GM18517 (cell line): ENCODE results near the gene DDX20.
"Not testable (repeated sequence)": the region's sequence is repeated elsewhere in the genome, so short reads cannot be mapped to it uniquely, and the experiment has no call there.

ENCODE experiments used
- ATAC-seq: cut with Tn5 transposase; IDR thresholded peaks from one replicate; pipeline ENCODE4 v1.9.1; 2021; ENCODE audit warnings: mild to moderate bottlenecking, moderate library complexity; ENCODE audit not compliant: unreplicated experiment

DDX20 gene

DNA sequence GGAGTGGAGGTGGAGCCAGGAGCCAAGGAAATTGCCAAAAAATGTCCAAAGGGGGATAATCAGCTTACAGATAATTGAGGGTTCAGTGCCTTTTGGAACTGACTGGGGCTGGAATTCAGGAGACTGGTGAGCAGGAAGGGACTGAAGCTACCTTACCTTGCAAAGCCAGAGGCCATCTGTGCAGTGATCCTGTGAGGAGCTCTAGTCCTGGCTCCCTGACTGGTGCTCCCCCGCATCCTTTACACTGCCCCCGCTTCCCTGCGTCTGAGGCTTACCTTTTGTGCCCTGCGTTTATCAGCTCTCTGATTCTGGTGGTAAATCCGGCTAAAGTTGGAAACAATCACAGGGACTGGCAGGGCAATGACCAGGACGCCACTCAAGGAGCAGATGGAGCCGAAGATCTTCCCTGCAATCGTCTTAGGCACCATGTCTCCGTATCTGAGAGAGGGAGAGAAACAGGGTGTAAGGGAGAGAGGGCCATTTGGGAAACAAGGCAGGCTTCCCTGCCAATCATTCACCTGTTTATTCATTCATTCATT lies 31.0 kb downstream of the DDX20 start:
- ATAC-seq: no peak

DNA sequence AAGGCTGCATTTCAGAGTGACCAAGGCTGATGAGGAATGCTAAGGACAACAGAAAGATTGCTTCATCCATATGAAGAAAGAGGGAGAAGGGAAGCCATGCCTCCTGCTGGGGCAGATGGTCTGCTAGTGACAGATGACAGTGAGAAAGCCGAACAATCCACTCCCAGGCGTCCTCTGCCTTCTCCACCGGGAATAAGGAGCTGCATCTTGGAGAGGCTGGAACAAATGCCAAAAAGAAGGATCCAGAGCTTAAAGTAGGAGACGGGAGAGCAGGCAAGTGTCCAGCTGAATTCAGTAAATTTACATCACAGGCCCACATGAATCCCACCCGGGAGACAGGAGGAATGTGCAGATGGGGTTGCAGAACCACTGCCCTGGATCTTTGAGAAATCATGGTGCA lies 33.4 kb downstream of the DDX20 start:
- ATAC-seq: no peak

- ATAC-seq: no peak
Measured at GRCh38 chr1:111789666-111790316, 34.1 kb downstream of the DDX20 start.

GRCh38 chr1:111791776-111792175 lies 36.1 kb downstream of the DDX20 start:
- no peak for ATAC-seq

DNA sequence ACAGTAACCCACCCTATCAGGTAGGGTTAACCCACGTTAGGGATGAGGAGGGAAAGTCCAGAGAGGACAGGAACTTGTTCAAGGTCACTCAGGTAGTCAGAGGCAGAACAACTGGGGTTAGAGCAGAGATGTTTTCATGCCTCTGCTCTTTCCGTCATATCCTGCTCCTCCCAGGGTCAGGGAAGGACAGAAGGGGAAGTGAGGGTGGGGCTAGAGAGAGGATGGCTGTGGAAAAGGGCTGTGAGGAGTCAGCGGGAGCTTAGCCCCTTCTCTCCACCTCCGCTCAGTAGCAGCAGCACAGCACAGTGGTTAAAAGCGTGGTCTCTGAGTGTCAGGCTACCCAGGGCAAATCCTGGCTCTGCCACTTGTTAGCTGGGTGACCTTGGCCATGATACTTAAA lies 36.5 kb downstream of the DDX20 start:
- ATAC-seq: no peak

- no peak for ATAC-seq
Measured at GRCh38 chr1:111793923-111794322, 38.2 kb downstream of the DDX20 start.

- no peak for ATAC-seq
Measured at GRCh38 chr1:111795401-111795800, 39.7 kb downstream of the DDX20 start.

- no peak for ATAC-seq
Measured at GRCh38 chr1:111798580-111798979, 42.9 kb downstream of the DDX20 start.

- not testable (repeated sequence) for ATAC-seq
Measured at GRCh38 chr1:111799722-111800121, 44.0 kb downstream of the DDX20 start.

GRCh38 chr1:111801071-111801850 lies 45.6 kb downstream of the DDX20 start:
- no peak for ATAC-seq

DNA sequence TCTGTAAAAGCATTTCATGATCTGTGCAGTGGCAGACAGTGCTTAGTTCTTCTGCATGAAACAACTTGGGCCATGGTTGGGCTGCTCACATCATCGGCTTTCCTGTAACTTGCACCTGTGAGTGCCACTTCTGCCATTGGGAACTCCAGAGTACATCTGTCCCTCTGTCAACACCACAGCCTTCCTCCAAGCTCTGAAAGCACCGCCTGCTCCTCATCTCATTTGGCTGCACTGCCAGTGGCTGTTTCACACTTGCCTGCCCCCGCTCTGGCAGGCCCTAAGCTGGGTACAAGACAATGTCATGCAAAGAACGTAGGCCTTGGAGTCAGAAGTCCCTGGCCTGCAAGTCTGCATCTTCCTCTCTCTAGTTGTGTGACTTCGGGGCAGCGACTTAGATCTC lies 46.4 kb downstream of the DDX20 start:
- no peak for ATAC-seq

DNA sequence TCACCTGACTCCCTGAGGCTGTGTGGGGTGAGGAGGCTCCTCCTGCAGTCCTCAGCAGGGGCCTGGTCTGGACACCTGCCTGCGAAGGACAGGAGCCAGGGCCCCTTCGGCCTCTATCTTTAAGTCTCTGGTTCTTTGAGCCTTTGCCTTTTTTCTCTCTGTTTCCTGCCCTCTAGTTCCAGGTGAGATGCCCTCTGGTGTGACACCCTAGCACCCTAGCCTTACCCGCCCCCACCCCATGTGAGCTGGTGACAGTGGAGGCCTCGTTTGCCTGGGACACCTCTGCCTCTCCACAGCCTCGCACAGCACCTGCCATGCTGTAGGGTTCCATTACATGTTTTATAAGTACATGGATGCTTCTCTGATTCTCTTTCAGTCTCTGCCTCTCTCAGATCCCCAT lies 47.3 kb downstream of the DDX20 start:
- ATAC-seq: no peak

GRCh38 chr1:111803951-111804350 lies 48.2 kb downstream of the DDX20 start:
- ATAC-seq: no peak

DNA sequence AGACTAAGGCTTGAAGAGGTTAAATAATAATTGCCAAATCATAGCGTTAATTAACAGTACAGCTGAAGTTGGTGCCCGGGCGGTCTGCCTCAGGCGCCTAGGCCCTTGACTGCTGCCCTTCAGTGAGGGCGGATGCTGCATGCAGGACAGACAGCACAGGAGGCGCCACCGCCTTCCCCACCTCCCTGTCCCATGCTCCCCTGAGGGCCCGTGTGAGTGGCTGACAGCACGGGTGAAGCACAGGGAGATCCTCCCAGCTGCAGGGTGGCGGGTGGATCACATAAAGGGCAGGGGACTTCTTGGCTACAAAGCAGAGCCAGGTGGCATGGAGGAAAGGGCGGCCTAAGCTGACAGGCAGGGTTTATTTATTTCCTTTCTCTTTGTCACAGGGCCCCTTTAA lies 49.1 kb downstream of the DDX20 start:
- ATAC-seq: no peak

DNA sequence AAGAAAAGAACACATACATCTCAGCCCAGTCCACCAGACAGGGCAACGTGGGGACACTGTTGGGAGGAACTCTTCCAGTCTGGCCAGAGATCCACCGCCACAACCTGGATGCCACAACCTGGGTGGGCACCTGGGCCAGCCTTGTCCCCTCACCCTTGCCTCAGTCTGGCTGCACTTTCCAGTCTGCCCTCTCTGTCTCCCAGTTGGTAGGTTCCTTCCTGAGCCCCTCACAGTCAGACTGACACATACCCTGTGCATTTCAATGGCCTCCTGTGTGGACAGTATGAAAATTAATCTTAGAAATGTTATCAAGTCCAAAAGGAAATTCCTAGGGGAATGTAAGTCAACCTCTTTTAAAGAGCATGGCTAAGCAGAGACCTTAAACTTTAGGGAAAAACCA lies 49.5 kb downstream of the DDX20 start:
- ATAC-seq: no peak

DNA sequence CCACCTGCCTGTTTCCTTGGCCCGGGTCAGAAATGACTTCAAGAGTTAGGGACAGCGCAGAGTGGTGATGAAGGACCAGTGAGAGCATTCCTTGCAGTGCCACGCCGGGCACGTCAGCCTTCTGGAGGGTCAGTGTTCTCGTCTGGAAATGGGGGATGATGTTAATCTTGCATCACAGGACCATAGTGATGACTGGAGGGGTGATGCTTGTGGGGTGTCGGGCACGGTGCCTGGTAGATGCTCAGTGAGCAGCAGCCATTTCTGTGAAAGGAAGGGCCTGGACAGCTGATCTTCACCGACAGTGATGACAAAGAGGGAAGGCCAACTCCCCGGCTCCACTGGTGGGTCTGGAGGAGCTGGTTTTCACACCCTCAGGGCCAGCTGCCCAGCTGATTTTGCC lies 56.2 kb downstream of the DDX20 start:
- ATAC-seq: no peak

GRCh38 chr1:111812306-111812705 lies 56.6 kb downstream of the DDX20 start:
- no peak for ATAC-seq

GRCh38 chr1:111813440-111814304 lies 58.0 kb downstream of the DDX20 start:
- ATAC-seq: no peak

- no peak for ATAC-seq
Measured at GRCh38 chr1:111814305-111814628, 58.6 kb downstream of the DDX20 start.

- no peak for ATAC-seq
Measured at GRCh38 chr1:111814642-111815041, 58.9 kb downstream of the DDX20 start.
